Pancreas (tissue), 10 donors: Measurements from ENCODE around the gene SMIM41. TPM values are rescaled to one million over a fixed set of nuclear protein-coding genes. Genes with fewer than 3 reads are reported as not detected.

Experiments
- ATAC-seq, 4 donors: fragments of 200-7000 bp; cut with Tn5 transposase; one replicate each; pipeline versions ENCODE4 v1.8.0 to v1.9.1; 2020; ENCODE audit warnings: mild to moderate bottlenecking in 4 of 4, moderate library complexity in 4 of 4
- DNase-seq, 6 donors: peaks; one replicate each; pipeline ENCODE4 v3.0.0-alpha.2; 2020
- FAIRE-seq: peaks from 2 replicates; lab custom pipeline; 2012; peaks lifted over from hg19 to GRCh38; lab: Jason Lieb, UNC
- H3K27ac ChIP-seq, 4 donors: fragments of 200-600 bp; sonication (generic); 1 replicate in 3 of 4; 2 replicates in 1 of 4; pipeline versions ENCODE4 v1.5.0 to v1.8.0; 2020
- H3K27me3 ChIP-seq, 4 donors: fragments of 200-600 bp; one replicate each; pipeline ENCODE4 v1.8.0; 2021
- H3K36me3 ChIP-seq, 3 donors: fragments of 200-600 bp; sonication (generic) in 1 of 3; one replicate each; pipeline versions ENCODE4 v1.5.0 to v1.8.0; 2020 to 2021
- H3K4me1 ChIP-seq, 3 donors: fragments of 200-600 bp; one replicate each; pipeline ENCODE4 v1.8.0; 2021
- H3K4me3 ChIP-seq, 4 donors: fragments of 200-600 bp; sonication (generic) in 2 of 4; one replicate each; pipeline versions ENCODE4 v1.5.0 to v1.8.0; 2020 to 2021
- H3K9me3 ChIP-seq, 4 donors: fragments of 200-600 bp; one replicate each; pipeline ENCODE4 v1.8.0; 2021
- WGBS, 2 donors: extraction: QIAGEN DNeasy Blood & Tissue Kit; methylation state at CpG; one replicate each; pipeline ENCODE4 v1.1.7; 2013; 5-methylcytosine and 5-hydroxymethylcytosine counted together
- intact Hi-C, 3 donors: fragments of 100-400 bp; cut with DNase I; formaldehyde crosslinking; loops; one replicate each; pipeline versions ENCODE4 v1.11.1 to v1.14.2; 2022
- polyA plus RNA-seq, 2 donors: library from polyadenylated mRNA; stranded (reverse); fragments of 200-250 nt; gene quantifications; one replicate each; pipeline ENCODE4 v1.2.3, GENCODE V29; 2013
- total RNA-seq, 6 donors: library from RNA; stranded (reverse); fragmentation: NEBNext Ultra II Directional in 4 of 6; extraction: Animal tissue kit (Norgen Biotek cat#: 25700) in 4 of 6; gene quantifications; one replicate each; pipeline versions ENCODE4 v1.2.1 to v1.2.4, GENCODE V29; 2021 to 2023
- TF ChIP-seq, protein P1 (sequence below), 4 donors: fragments of 200-600 bp; sonication (generic) in 3 of 4; IDR thresholded peaks; one replicate each; pipeline versions ENCODE4 v1.5.0 to v1.8.0; 2021; ENCODE audit warnings: antibody characterized with exemption in 4 of 4
- donor health status: healthy with polysubstance abuse.
- donor health status: DM: no; HTN: no; CAD: no; lungs with moderate emphysema.
- donor health status: DM: no; HTN: no; CAD: no.
- donor health status: control.
- donor health status: control.
- donor health status: Bipolar disorder and iron deficiency.
- donor health status: DM: yes; HTN: yes; CAD: no.
- donor health status: DM: no; HTN: no; CAD: no.
- donor health status: DM: no; HTN: no; CAD: no.
- donor health status: DM: yes; HTN: yes; CAD: no.

SMIM41 gene
- total and polyA plus RNA-seq, 8 donors = 0.09 to 0.20 (median 0.19) TPM; not detected in 5

DNA sequence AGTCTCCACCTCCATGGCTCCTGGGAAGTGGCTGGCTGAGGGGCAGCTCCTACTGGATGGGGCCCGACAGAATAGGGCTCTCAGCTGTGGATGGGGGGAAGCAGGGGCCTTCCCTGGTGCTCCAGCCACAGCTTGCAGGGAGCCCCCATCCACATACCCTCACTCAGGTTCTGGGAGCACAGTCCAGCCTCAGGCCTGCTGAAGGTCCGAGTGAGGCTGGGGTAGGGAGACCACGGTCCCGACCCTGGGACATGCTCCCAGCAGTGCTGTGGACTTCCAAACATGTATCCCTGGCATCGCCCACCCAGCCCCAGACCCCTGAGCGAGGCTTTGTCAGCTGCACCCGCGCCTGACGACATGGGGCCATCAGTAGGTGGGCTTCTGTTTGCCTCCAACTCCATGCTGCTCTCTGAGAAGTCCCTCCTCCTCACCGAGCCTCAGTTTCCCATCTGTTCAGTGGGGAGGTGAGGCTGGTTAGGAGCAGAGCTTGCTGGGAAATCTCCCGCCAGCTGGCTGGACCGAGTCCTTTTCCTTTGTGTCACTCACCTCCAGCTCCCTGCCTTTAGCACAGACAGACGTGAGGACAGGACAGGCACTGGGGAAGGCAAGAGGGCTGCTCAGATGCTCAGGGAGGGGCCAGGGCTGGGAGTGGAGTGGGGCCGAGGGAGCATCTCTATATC lies 18.9 kb upstream of the SMIM41 start:
- H3K4me3 ChIP-seq = no peak overlapping the region
- DNase-seq (peak in 3 of 6 donors; percentile 41 to 62 (median 42)), ATAC-seq (no peak), FAIRE-seq (no peak)
- no peaks in the 10 kb centered on the region for H3K9me3 ChIP-seq
- intact Hi-C loops = no loop called here
- peaks cover 0 to 26% (median 4%) of the 10 kb centered on the region in 3 donors for H3K36me3 ChIP-seq
- no peaks in the 10 kb centered on the region for H3K27me3 ChIP-seq
- peaks cover 0 to 7% (median 3%) of the 10 kb centered on the region in 3 donors for H3K4me1 ChIP-seq
- TF ChIP-seq, protein P1, sequence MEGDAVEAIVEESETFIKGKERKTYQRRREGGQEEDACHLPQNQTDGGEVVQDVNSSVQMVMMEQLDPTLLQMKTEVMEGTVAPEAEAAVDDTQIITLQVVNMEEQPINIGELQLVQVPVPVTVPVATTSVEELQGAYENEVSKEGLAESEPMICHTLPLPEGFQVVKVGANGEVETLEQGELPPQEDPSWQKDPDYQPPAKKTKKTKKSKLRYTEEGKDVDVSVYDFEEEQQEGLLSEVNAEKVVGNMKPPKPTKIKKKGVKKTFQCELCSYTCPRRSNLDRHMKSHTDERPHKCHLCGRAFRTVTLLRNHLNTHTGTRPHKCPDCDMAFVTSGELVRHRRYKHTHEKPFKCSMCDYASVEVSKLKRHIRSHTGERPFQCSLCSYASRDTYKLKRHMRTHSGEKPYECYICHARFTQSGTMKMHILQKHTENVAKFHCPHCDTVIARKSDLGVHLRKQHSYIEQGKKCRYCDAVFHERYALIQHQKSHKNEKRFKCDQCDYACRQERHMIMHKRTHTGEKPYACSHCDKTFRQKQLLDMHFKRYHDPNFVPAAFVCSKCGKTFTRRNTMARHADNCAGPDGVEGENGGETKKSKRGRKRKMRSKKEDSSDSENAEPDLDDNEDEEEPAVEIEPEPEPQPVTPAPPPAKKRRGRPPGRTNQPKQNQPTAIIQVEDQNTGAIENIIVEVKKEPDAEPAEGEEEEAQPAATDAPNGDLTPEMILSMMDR (IDR thresholded peaks at IDR 0.05) = no peak
- WGBS, 2 donors = 78 to 86% methylated on average over 14 of the region's 14 CpGs
- H3K27ac ChIP-seq = no peak overlapping the region

GRCh38 chr12:52061470-52062166 lies 17.9 kb upstream of the SMIM41 start:
- WGBS, 2 donors = 68 to 73% methylated on average over 12 of the region's 12 CpGs
- TF ChIP-seq, protein P1 (IDR thresholded peaks at IDR 0.05) = no peak
- Histone ChIP-seq H3K4me3 (no peak overlapping the region), H3K36me3 (peaks cover 0 to 26% (median 4%) of the 10 kb centered on the region in 3 donors), H3K4me1 (peaks cover 0 to 7% (median 3%) of the 10 kb centered on the region in 3 donors), H3K27me3 (no peaks in the 10 kb centered on the region), H3K27ac (peak overlapping the region in 1 of 4 donors; percentile 23), H3K9me3 (no peaks in the 10 kb centered on the region)
- DNase-seq (peak in 2 of 6 donors; percentile 53 to 77), ATAC-seq (no peak), FAIRE-seq (no peak)
- intact Hi-C loops = no loop called here

DNA sequence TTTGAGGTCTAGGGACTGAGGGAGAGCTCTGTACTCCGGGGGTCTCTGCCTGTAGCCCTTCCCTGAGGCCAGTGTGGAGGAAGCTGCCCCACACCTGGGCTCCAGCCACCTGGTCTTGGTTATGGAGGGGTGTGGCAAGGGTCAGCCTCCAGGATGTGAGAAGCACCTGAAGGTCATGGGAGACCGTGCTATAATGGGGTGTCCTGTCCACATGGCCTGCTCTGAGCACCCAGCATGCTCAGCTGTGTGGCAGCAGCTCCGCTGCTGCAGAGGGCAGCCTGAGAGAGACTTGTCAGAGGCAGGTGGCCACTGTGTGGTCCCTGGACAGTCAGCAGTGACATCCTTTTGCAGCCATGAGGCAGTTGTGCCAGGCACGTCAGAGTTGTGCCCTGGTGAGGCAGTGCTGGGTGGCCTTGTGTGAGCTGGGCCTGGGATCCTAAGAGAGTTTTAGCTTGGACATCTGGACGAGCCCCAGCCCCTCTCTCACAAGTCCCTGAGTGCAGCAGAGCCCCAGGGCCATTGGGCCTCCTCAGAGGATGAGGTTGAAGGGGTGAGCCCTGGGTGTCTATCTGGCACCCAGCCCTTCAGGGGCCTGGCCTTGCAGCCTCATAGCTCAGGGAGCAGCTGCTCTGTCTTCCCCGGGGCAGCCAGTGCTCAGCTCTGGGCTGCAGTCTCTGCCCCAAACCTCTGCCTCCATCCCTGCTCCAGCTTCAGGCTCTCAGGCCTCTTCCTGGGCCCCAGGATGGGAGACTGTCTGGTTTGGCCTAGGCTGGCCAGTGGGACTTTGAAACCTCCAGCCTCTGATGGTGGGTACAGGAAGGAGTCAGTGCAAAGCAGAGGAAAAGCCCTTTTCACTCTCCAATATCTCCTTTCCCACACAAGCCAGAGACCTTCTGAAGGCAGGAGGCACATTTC lies 17.1 kb upstream of the SMIM41 start:
- no peak for ATAC-seq
- no peak for FAIRE-seq
- Histone ChIP-seq H3K4me3 (no peak overlapping the region), H3K4me1 (peaks cover 0 to 7% (median 3%) of the 10 kb centered on the region in 3 donors), H3K9me3 (no peaks in the 10 kb centered on the region), H3K27ac (peak overlapping the region in 2 of 4 donors; percentile 2 to 23), H3K27me3 (no peaks in the 10 kb centered on the region), H3K36me3 (peaks cover 0 to 18% (median under 1%) of the 10 kb centered on the region in 3 donors)
- WGBS, 2 donors = 70 to 74% methylated on average over 6 of the region's 6 CpGs
- DNase-seq = peak in 2 of 6 donors; percentile 27 to 67
- TF ChIP-seq, protein P1 (IDR thresholded peaks at IDR 0.05) = no peak
- intact Hi-C loops = no loop called here

- DNase-seq = peak in 2 of 6 donors; percentile 55 to 78
- TF ChIP-seq, protein P1 (IDR thresholded peaks at IDR 0.05) = no peak
- Histone ChIP-seq H3K27ac (peak overlapping the region in 3 of 4 donors; percentile 2 to 28 (median 16)), H3K36me3 (peaks cover 0 to 10% (median 0%) of the 10 kb centered on the region in 3 donors), H3K9me3 (no peaks in the 10 kb centered on the region), H3K27me3 (no peaks in the 10 kb centered on the region), H3K4me1 (peaks cover 0 to 7% (median 3%) of the 10 kb centered on the region in 3 donors), H3K4me3 (no peak overlapping the region)
- intact Hi-C loops = no loop called here
- 63 to 65% methylated on average over 20 of the region's 20 CpGs for WGBS, 2 donors
- ATAC-seq = peak; percentile 14 to 42 (median 28)
- no peak for FAIRE-seq
Measured at GRCh38 chr12:52063082-52063924, 16.2 kb upstream of the SMIM41 start.
